Nephron (organoid): ENCODE measurements around the gene HLA-DPB1.

ENCODE experiments used
- H3K27ac Mint-ChIP-seq, 3 experiments: 2 replicates each; pipeline ENCODE4 v1.8.0; 2020; ENCODE audit warnings: mixed read lengths in 3 of 3, mild to moderate bottlenecking in 2 of 3, moderate library complexity in 1 of 3
- H3K27me3 Mint-ChIP-seq: 2 replicates; pipeline ENCODE4 v1.8.0; 2021; ENCODE audit warnings: low read depth, mild to moderate bottlenecking, moderate library complexity, mixed read lengths
- H3K36me3 Mint-ChIP-seq: 2 replicates; pipeline ENCODE4 v1.8.0; 2020; ENCODE audit warnings: low read depth, mixed read lengths
- H3K4me1 Mint-ChIP-seq: 2 replicates; pipeline ENCODE4 v1.8.0; 2020; ENCODE audit warnings: mixed read lengths
- H3K4me3 Mint-ChIP-seq, 3 experiments: 2 replicates each; pipeline ENCODE4 v1.8.0; 2020; ENCODE audit warnings: mild to moderate bottlenecking in 3 of 3, mixed read lengths in 3 of 3, moderate library complexity in 2 of 3
- H3K9me3 Mint-ChIP-seq: 2 replicates; pipeline ENCODE4 v1.8.0; 2020; ENCODE audit warnings: mixed read lengths
- CTCF ChIP-seq, 3 experiments: fragments of 200-600 bp; sonication (generic); IDR thresholded peaks; one replicate each; pipeline ENCODE4 v1.5.0; 2021; ENCODE audit warnings: antibody characterized with exemption in 3 of 3; ENCODE audit not compliant: unreplicated experiment in 3 of 3

The HLA-DPB1 gene

GRCh38 chr6:33075568-33076405 is at the start of gene HLA-DPB1:
Gene HLA-DPB1 (plus strand): TSS chr6:33075990. CDS start chr6:33076042, 52 bp downstream.
- Mint-ChIP-seq H3K27me3 (peaks cover 31% of the 10 kb centered on the region), H3K9me3 (no peaks in the 10 kb centered on the region), H3K4me1 (peaks cover 8% of the 10 kb centered on the region), H3K27ac (no peak within 1 kb of the TSS), H3K4me3 (no peak within 1 kb of the TSS), H3K36me3 (no peaks in the 10 kb centered on the region)
- no peak for TF ChIP-seq CTCF (IDR thresholded peaks at IDR 0.05; ENCODE audit: unreplicated experiment in 3 of 3)

GRCh38 chr6:33028220-33028849 is 47.5 kb upstream of the HLA-DPB1 start:
- Mint-ChIP-seq H3K9me3 (no peaks in the 10 kb centered on the region), H3K27me3 (peaks cover 20% of the 10 kb centered on the region), H3K4me3 (no peak overlapping the region), H3K4me1 (no peaks in the 10 kb centered on the region), H3K27ac (no peak overlapping the region), H3K36me3 (no peaks in the 10 kb centered on the region)
- TF ChIP-seq CTCF (IDR thresholded peaks at IDR 0.05; ENCODE audit: unreplicated experiment in 3 of 3): no peak

GRCh38 chr6:33029328-33030184 is 46.2 kb upstream of the HLA-DPB1 start:
- Mint-ChIP-seq H3K27me3 (peaks cover 23% of the 10 kb centered on the region), H3K36me3 (no peaks in the 10 kb centered on the region), H3K27ac (no peak overlapping the region), H3K4me3 (no peak overlapping the region), H3K4me1 (no peaks in the 10 kb centered on the region), H3K9me3 (no peaks in the 10 kb centered on the region)
- no peak for TF ChIP-seq CTCF (IDR thresholded peaks at IDR 0.05; ENCODE audit: unreplicated experiment in 3 of 3)

GRCh38 chr6:33030245-33030644 is 45.5 kb upstream of the HLA-DPB1 start:
- Mint-ChIP-seq H3K4me1 (no peaks in the 10 kb centered on the region), H3K27ac (no peak overlapping the region), H3K36me3 (no peaks in the 10 kb centered on the region), H3K9me3 (peaks cover 3% of the 10 kb centered on the region), H3K4me3 (no peak overlapping the region), H3K27me3 (peaks cover 28% of the 10 kb centered on the region)
- TF ChIP-seq CTCF (IDR thresholded peaks at IDR 0.05; ENCODE audit: unreplicated experiment in 3 of 3): no peak

GRCh38 chr6:33034554-33034953 is 41.2 kb upstream of the HLA-DPB1 start:
- TF ChIP-seq CTCF (IDR thresholded peaks at IDR 0.05; ENCODE audit: unreplicated experiment in 3 of 3): no peak
- Mint-ChIP-seq H3K27me3 (peaks cover 49% of the 10 kb centered on the region), H3K4me3 (no peak overlapping the region), H3K27ac (no peak overlapping the region), H3K9me3 (peaks cover 5% of the 10 kb centered on the region), H3K36me3 (no peaks in the 10 kb centered on the region), H3K4me1 (no peaks in the 10 kb centered on the region)
